ENCODE results near the gene PRELP. TPM values are rescaled to one million over a fixed set of nuclear protein-coding genes. Genes with fewer than 3 reads are reported as not detected.

Gene PRELP
- total RNA-seq, 1 experiment from 2014 or later = not detected

GRCh38 chr1:203512517-203512847 lies 36.9 kb downstream of the PRELP start:
- Histone ChIP-seq H3K4me3 (ENCODE audit: low read depth, low read length) (no peak overlapping the region), H3K27me3 (replicated peaks; ENCODE audit: control insufficient read depth, insufficient read depth, low read length) (no peaks in the 10 kb centered on the region), H3K4me1 (peaks cover 27% of the 10 kb centered on the region), H3K36me3 (ENCODE audit: control insufficient read depth, insufficient read depth, low read length) (no peaks in the 10 kb centered on the region), H3K9me3 (no peaks in the 10 kb centered on the region)
- Mint-ChIP-seq H3K27me3 (ENCODE audit: insufficient read depth, unreplicated experiment) (no peaks in the 10 kb centered on the region), H3K27ac (ENCODE audit: unreplicated experiment) (peak overlapping the region; percentile 94), H3K4me1 (ENCODE audit: low read depth, unreplicated experiment) (peaks cover 49% of the 10 kb centered on the region), H3K36me3 (ENCODE audit: insufficient read depth, unreplicated experiment) (no peaks in the 10 kb centered on the region), H3K9me3 (ENCODE audit: unreplicated experiment) (no peaks in the 10 kb centered on the region), H3K4me3 (ENCODE audit: unreplicated experiment) (peak overlapping the region; percentile 52)
- intact Hi-C loops (cut with micrococcal nuclease; ENCODE audit: unreplicated experiment) = loop anchor here (2.0 kb wide), 1 partner anchor 24 kb away; no protein-coding TSS in a partner anchor
- ChIA-PET CTCF (interaction anchor here (1.0 kb wide), 1 partner anchor 8 kb away, joined by 4 read pairs; no protein-coding TSS in a partner anchor), POLR2A (no interaction called here)
- TF ChIP-seq CTCF (IDR thresholded peaks at IDR 0.05; ENCODE audit: insufficient read depth in 1 of 2, low read depth in 1 of 2, low read length in 1 of 2, severe bottlenecking in 1 of 2, unreplicated experiment in 1 of 2) = no peak
- BruUV-seq (replicated peaks) = TSS peak; percentile 60
- DNase-seq = no peak

- H3K9me3 Mint-ChIP-seq (ENCODE audit: unreplicated experiment) = no peaks in the 10 kb centered on the region
- no peaks in the 10 kb centered on the region for H3K36me3 Mint-ChIP-seq (ENCODE audit: insufficient read depth, unreplicated experiment)
- peaks cover 51% of the 10 kb centered on the region for H3K4me1 Mint-ChIP-seq (ENCODE audit: low read depth, unreplicated experiment)
- no peaks in the 10 kb centered on the region for H3K27me3 Mint-ChIP-seq (ENCODE audit: insufficient read depth, unreplicated experiment)
- Histone ChIP-seq H3K9me3 (no peaks in the 10 kb centered on the region), H3K4me3 (ENCODE audit: low read depth, low read length) (no peak overlapping the region), H3K4me1 (peaks cover 27% of the 10 kb centered on the region), H3K27me3 (replicated peaks; ENCODE audit: control insufficient read depth, insufficient read depth, low read length) (no peaks in the 10 kb centered on the region), H3K36me3 (ENCODE audit: control insufficient read depth, insufficient read depth, low read length) (no peaks in the 10 kb centered on the region)
- intact Hi-C loops (cut with micrococcal nuclease; ENCODE audit: unreplicated experiment) = loop anchor here (2.0 kb wide), 1 partner anchor 24 kb away; no protein-coding TSS in a partner anchor
- peak overlapping the region; percentile 52 for H3K4me3 Mint-ChIP-seq (ENCODE audit: unreplicated experiment)
- peak; percentile 61 to 72 for DNase-seq
- no TSS peak for BruUV-seq (replicated peaks)
- peak overlapping the region; percentile 94 for H3K27ac Mint-ChIP-seq (ENCODE audit: unreplicated experiment)
- ChIA-PET POLR2A (no interaction called here), CTCF (interaction anchor here (1.0 kb wide), 1 partner anchor 9 kb away, joined by 4 read pairs; no protein-coding TSS in a partner anchor)
- TF ChIP-seq CTCF (IDR thresholded peaks at IDR 0.05; ENCODE audit: insufficient read depth in 1 of 2, low read depth in 1 of 2, low read length in 1 of 2, severe bottlenecking in 1 of 2, unreplicated experiment in 1 of 2) = no peak
Measured at GRCh38 chr1:203512848-203513584, 37.4 kb downstream of the PRELP start.

GRCh38 chr1:203513585-203514031 lies 38.0 kb downstream of the PRELP start:
- intact Hi-C loops (cut with micrococcal nuclease; ENCODE audit: unreplicated experiment) = loop anchor here (2.0 kb wide), 1 partner anchor 23 kb away; no protein-coding TSS in a partner anchor
- Mint-ChIP-seq H3K27me3 (ENCODE audit: insufficient read depth, unreplicated experiment) (no peaks in the 10 kb centered on the region), H3K4me1 (ENCODE audit: low read depth, unreplicated experiment) (peaks cover 50% of the 10 kb centered on the region), H3K27ac (ENCODE audit: unreplicated experiment) (peak overlapping the region; percentile 94), H3K9me3 (ENCODE audit: unreplicated experiment) (no peaks in the 10 kb centered on the region), H3K36me3 (ENCODE audit: insufficient read depth, unreplicated experiment) (no peaks in the 10 kb centered on the region), H3K4me3 (ENCODE audit: unreplicated experiment) (peak overlapping the region; percentile 52)
- H3K4me1 ChIP-seq = peaks cover 28% of the 10 kb centered on the region
- H3K9me3 ChIP-seq = no peaks in the 10 kb centered on the region
- TSS peak; percentile 68 for BruUV-seq (replicated peaks)
- ChIA-PET POLR2A (no interaction called here), CTCF (interaction anchor here (1.0 to 1.4 kb wide), 2 partner anchors 9 kb away, joined by 4 read pairs; no protein-coding TSS in a partner anchor)
- H3K4me3 ChIP-seq (ENCODE audit: low read depth, low read length) = no peak overlapping the region
- TF ChIP-seq CTCF (IDR thresholded peaks at IDR 0.05; ENCODE audit: insufficient read depth in 1 of 2, low read depth in 1 of 2, low read length in 1 of 2, severe bottlenecking in 1 of 2, unreplicated experiment in 1 of 2) = no peak
- no peak for DNase-seq
- H3K27me3 ChIP-seq (replicated peaks; ENCODE audit: control insufficient read depth, insufficient read depth, low read length) = no peaks in the 10 kb centered on the region
- no peaks in the 10 kb centered on the region for H3K36me3 ChIP-seq (ENCODE audit: control insufficient read depth, insufficient read depth, low read length)
